GM12873 (cell line): Measurements from ENCODE around the gene RANBP1.

Source experiments
- TF ChIP-seq, protein P1 (sequence below): IDR thresholded peaks from 2 replicates; pipeline ENCODE4 v1.5.1; 2012; ENCODE audit warnings: low read depth, mild to moderate bottlenecking, moderate library complexity, low read length, control low read depth; ENCODE audit not compliant: insufficient read depth; ENCODE audit errors: missing control alignments

Gene RANBP1

DNA sequence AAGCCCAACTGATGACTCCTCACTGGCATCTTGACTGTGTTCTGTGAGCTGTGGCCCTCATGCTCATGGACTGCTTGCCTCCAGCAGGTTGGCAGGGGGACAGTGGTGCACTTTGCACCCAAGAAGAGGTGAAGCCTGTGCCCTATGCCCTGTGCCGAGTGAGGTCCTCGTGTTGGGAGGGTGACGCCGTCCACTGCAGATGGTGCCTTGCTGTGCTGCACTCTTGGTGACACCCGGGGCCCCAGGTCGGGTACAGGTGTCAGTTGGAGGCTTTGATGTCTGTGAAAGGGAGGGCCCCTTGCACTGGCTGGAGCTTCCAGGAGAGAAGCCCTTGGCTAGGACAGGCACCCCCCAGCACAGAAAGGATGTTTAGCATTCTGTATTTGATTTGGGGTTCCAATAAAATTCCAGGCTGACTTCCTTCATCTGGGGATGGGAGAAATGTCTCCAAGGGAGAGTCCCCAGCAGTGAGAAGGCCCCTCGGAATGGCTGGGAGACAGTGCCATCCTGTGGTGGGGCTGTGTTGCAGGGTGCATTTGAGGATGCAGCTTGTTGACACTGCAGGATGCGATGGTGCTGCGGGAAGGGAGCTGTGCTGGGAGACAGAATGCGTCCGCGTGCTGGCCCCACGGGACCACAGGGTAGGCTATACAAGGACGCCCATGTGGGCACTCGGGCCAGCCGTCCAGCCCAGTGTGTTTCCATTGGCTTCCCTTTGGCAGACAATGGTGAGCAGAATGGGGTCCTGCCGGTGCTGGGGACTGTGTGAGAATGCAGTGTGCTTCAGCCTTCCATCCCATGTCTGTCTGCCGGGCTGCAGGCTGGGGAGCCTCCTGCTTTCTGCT lies 13.2 kb downstream of the RANBP1 start:
- TF ChIP-seq, protein P1, sequence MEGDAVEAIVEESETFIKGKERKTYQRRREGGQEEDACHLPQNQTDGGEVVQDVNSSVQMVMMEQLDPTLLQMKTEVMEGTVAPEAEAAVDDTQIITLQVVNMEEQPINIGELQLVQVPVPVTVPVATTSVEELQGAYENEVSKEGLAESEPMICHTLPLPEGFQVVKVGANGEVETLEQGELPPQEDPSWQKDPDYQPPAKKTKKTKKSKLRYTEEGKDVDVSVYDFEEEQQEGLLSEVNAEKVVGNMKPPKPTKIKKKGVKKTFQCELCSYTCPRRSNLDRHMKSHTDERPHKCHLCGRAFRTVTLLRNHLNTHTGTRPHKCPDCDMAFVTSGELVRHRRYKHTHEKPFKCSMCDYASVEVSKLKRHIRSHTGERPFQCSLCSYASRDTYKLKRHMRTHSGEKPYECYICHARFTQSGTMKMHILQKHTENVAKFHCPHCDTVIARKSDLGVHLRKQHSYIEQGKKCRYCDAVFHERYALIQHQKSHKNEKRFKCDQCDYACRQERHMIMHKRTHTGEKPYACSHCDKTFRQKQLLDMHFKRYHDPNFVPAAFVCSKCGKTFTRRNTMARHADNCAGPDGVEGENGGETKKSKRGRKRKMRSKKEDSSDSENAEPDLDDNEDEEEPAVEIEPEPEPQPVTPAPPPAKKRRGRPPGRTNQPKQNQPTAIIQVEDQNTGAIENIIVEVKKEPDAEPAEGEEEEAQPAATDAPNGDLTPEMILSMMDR, result peak; percentile 65

- TF ChIP-seq, protein P1, result no peak
Measured at GRCh38 chr22:20129747-20130014, 13.8 kb downstream of the RANBP1 start.

DNA sequence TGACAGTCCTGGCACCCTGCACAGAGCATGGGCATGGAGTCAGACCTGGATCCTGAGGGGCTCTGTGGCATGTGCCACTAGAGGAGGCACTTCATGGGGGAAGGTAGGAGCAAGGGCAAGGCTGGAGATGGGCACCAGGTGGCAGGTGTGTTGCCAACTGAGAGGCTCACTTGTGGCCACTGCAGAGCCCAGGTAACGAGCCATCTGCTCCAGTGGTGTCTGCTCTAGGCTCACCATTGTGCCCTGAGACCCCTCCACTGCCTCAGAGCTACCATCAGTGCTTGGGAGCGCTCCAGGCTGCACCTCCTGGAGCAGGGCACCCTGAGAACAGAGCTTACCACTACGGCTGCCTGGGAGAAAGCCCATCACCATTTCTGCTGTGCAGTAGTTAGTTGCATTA lies 14.4 kb downstream of the RANBP1 start:
- TF ChIP-seq, protein P1, result peak; percentile 26

- TF ChIP-seq, protein P1, result no peak
Measured at GRCh38 chr22:20130731-20131596, 15.1 kb downstream of the RANBP1 start.

DNA sequence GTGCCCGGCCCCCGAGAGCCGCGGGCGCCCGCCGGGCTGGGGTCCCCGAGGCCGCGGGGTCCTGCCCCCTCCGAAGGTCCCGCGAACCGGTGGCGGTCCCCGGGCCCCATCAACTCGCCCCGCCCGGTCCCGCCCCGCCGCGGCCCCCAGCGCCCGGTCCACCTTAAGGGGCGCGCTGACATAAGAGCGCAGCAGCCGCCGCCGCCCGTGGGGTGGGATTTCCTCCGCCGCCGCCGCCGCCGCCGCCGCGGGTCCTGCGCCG lies 15.6 kb downstream of the RANBP1 start, which contains the start of gene ZDHHC8:
TSS of gene ZDHHC8 (plus strand) at position 208 of the 262 bp plus-strand sequence. CDS start 144 bp downstream, outside the sequence.
- TF ChIP-seq, protein P1, result no peak

DNA sequence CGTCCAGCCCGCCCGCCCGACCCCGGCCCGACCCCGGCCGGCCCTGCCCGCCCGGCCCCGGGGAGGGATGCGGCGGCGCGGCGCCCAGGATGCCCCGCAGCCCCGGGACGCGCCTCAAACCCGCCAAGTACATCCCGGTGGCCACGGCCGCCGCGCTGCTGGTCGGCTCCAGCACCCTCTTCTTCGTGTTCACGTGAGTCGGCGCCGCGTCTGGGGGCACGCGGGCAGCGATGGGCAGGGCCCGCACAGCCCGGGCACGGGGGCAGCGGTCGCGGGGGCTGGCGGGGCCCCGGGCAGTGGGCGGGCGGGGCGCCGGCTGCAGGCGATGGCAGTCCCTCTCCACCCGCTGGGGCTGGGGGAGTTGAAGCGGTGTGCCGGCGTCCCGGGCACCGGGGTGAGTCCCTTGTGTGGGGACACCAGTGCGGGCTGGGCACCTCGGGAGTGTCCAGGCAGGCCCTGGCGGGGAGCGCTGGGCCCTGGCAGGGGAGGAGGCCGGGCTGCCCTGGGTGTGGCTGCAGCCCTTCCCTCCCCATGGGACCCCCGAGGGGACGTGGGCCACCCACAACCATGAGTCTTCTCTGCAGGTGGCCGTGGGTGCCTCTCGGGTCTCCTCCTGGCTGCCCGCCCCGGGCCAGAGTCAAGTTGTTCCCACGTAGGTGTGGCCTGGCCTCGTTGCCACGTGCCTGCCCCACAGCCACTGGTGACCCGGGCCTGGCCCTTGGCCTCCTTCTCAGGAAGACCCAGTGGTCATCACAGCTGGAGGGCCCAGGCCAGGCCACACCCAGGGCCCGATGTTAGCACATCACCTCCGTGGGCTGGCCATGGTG lies 16.2 kb downstream of the RANBP1 start:
- TF ChIP-seq, protein P1, result no peak
